GM12878 (cell line): ENCODE results near the gene KRTAP4-16. TPM values are rescaled to one million over a fixed set of nuclear protein-coding genes. Genes with fewer than 3 reads are reported as not detected.

Source experiments
- ATAC-seq: fragments of 200-7000 bp; cut with Tn5 transposase; 3 replicates; pipeline ENCODE4 v1.9.1; 2020; ENCODE audit warnings: mild to moderate bottlenecking, moderate library complexity
- Bru-seq: library from RNA; stranded (reverse); fragments of 400-500 nt; gene quantifications from one replicate; lab custom pipeline; 2021; lab: Mats Ljungman, UMichigan
- BruChase-seq, 2 experiments: library from RNA; stranded (reverse); fragments of 400-500 nt; gene quantifications; one replicate each; lab custom pipeline; 2021; lab: Mats Ljungman, UMichigan
- BruUV-seq: library from RNA; stranded (reverse); fragments of 400-500 nt; replicated peaks from 2 replicates; lab custom pipeline; 2021; lab: Mats Ljungman, UMichigan
- CTCF ChIA-PET: fragments of 300-600 bp; sonication (Branson Sonifier 250); formaldehyde crosslinking; extraction: SDS; loops from one replicate; lab custom pipeline; 2021; ENCODE audit warnings: inconsistent platforms; lab: Yijun Ruan, JAX
- POLR2A ChIA-PET: fragments of 350-600 bp; formaldehyde crosslinking; extraction: SDS; loops from one replicate; lab custom pipeline; 2021; ENCODE audit warnings: inconsistent platforms; lab: Charles Lee
- RAD21 ChIA-PET: fragments of 300-600 bp; sonication (Branson Sonifier 250); formaldehyde crosslinking; loops from one replicate; lab custom pipeline; 2023; ENCODE audit warnings: antibody characterized with exemption; ENCODE audit not compliant: unreplicated experiment; lab: Charles Lee
- SMC1A ChIA-PET: fragments of 300-600 bp; sonication (Branson Sonifier 250); formaldehyde crosslinking; loops from one replicate; lab custom pipeline; 2023; ENCODE audit not compliant: unreplicated experiment, uncharacterized antibody; lab: Charles Lee
- DNase-seq: peaks from one replicate; pipeline ENCODE4 v3.0.0-alpha.2; 2011; ENCODE audit warnings: low read depth, low spot score
- FAIRE-seq: peaks from 3 replicates; lab custom pipeline; 2011; peaks lifted over from hg19 to GRCh38; lab: Jason Lieb, UNC
- H2AFZ ChIP-seq: 2 replicates; pipeline ENCODE4 v1.6.0; 2011; ENCODE audit warnings: low read depth, low read length, control low read depth; ENCODE audit not compliant: control insufficient read depth
- H3K27ac ChIP-seq: 2 replicates; pipeline ENCODE4 v1.5.1; 2011; ENCODE audit warnings: control low read depth; ENCODE audit not compliant: control insufficient read depth, insufficient read depth
- H3K27me3 ChIP-seq, 2 experiments: replicated peaks in 1 of 2; 2 replicates each; pipeline versions ENCODE4 v1.6.0 to v1.6.1; 2011; ENCODE audit warnings: low read length in 1 of 2; ENCODE audit not compliant: control insufficient read depth in 2 of 2, insufficient read depth in 2 of 2
- H3K36me3 ChIP-seq, 2 experiments: 2 replicates each; pipeline ENCODE4 v1.5.1; 2011; ENCODE audit warnings: low read length in 1 of 2; ENCODE audit not compliant: control insufficient read depth in 2 of 2, insufficient read depth in 2 of 2
- H3K4me1 ChIP-seq: 2 replicates; pipeline ENCODE4 v1.6.1; 2011; ENCODE audit warnings: mild to moderate bottlenecking, low read length, moderate library complexity, mixed read lengths; ENCODE audit not compliant: control insufficient read depth, insufficient read depth
- H3K4me2 ChIP-seq: 2 replicates; pipeline ENCODE4 v1.6.0; 2011; ENCODE audit warnings: control low read depth; ENCODE audit not compliant: control insufficient read depth, insufficient read depth
- H3K4me3 ChIP-seq: fragments of 200-600 bp; sonication (generic); 2 replicates; pipeline ENCODE4 v1.5.1; 2016
- H3K79me2 ChIP-seq: 2 replicates; pipeline ENCODE4 v1.6.0; 2011; ENCODE audit warnings: low read length; ENCODE audit not compliant: control insufficient read depth, insufficient read depth
- H3K9ac ChIP-seq: 2 replicates; pipeline ENCODE4 v1.8.0; 2011; ENCODE audit warnings: low read length, control low read depth, mixed read lengths; ENCODE audit not compliant: control insufficient read depth, insufficient read depth
- H3K9me3 ChIP-seq: replicated peaks from 3 replicates; pipeline ENCODE4 v1.5.1; 2011; ENCODE audit warnings: mild to moderate bottlenecking, low read length; ENCODE audit not compliant: control insufficient read depth, insufficient read depth
- H4K20me1 ChIP-seq: 2 replicates; pipeline ENCODE4 v1.6.0; 2011; ENCODE audit not compliant: control insufficient read depth, insufficient read depth
- KAT2A ChIP-seq: conservative IDR thresholded peaks from 2 replicates; pipeline ENCODE4 v1.6.1; 2011; ENCODE audit warnings: low read depth, low read length; ENCODE audit not compliant: control insufficient read depth
- LARP7 ChIP-seq: fragments of 450-650 bp; IDR thresholded peaks from 2 replicates; pipeline ENCODE4 v1.6.1; 2017; ENCODE audit warnings: mild to moderate bottlenecking
- MEF2B ChIP-seq: fragments of 450-650 bp; IDR thresholded peaks from 2 replicates; pipeline ENCODE4 v1.6.1; 2018; ENCODE audit warnings: mild to moderate bottlenecking, moderate library complexity; ENCODE audit not compliant: partially characterized antibody, poor library complexity, severe bottlenecking
- MTA3 ChIP-seq: IDR thresholded peaks from 2 replicates; pipeline ENCODE4 v1.6.1; 2012; ENCODE audit warnings: low read length, inconsistent platforms, borderline replicate concordance
- NKRF ChIP-seq: fragments of 450-650 bp; conservative IDR thresholded peaks from 2 replicates; pipeline ENCODE4 v1.6.1; 2017; ENCODE audit warnings: mild to moderate bottlenecking, moderate library complexity
- NR2F1 ChIP-seq: fragments of 450-650 bp; conservative IDR thresholded peaks from 2 replicates; pipeline ENCODE4 v1.6.1; 2017; ENCODE audit warnings: mild to moderate bottlenecking
- RAD51 ChIP-seq: fragments of 450-650 bp; IDR thresholded peaks from 2 replicates; pipeline ENCODE4 v1.6.1; 2016; ENCODE audit warnings: moderate library complexity, mild to moderate bottlenecking, inconsistent platforms
- SUZ12 ChIP-seq: fragments of 200-600 bp; sonication (generic); IDR thresholded peaks from one replicate; pipeline ENCODE4 v1.6.1; 2018; ENCODE audit warnings: antibody characterized with exemption, mild to moderate bottlenecking; ENCODE audit not compliant: unreplicated experiment
- ZNF207 ChIP-seq: fragments of 450-650 bp; IDR thresholded peaks from 2 replicates; pipeline ENCODE4 v1.6.1; 2014; ENCODE audit warnings: antibody characterized with exemption, mild to moderate bottlenecking, borderline replicate concordance
- ZNF217 ChIP-seq: fragments of 450-650 bp; IDR thresholded peaks from 2 replicates; pipeline ENCODE4 v1.6.1; 2017; ENCODE audit warnings: antibody characterized with exemption, mild to moderate bottlenecking
- WGBS: methylation state at CpG from one replicate; pipeline ENCODE4 v1.1.6; 2016; ENCODE audit warnings: low lambda C conversion rate; ENCODE audit not compliant: insufficient replicate concordance, insufficient coverage; ENCODE audit errors: missing lambda C conversion rate; 5-methylcytosine and 5-hydroxymethylcytosine counted together
- in situ Hi-C: fragments of 300-500 bp; cut with MboI; formaldehyde crosslinking; loops from 9 replicates; pipeline ENCODE4 v1.14.3; 2018; ENCODE audit warnings: mixed read lengths
- intact Hi-C: fragments of 100-400 bp; cut with micrococcal nuclease; formaldehyde crosslinking; loops from one replicate; pipeline ENCODE4 v1.14.2; 2022; ENCODE audit not compliant: unreplicated experiment
- long read RNA-seq, 2 experiments: library from polyadenylated mRNA; unstranded; transcript quantifications; one replicate each; pipeline ENCODE4 v2.0.0, GENCODE V29; 2019 to 2020
- polyA minus RNA-seq, 3 experiments: library from RNA; depleted of rRNA, polyadenylated mRNA; stranded (reverse); fragments of >200 nt; gene quantifications; 2 replicates each; pipeline ENCODE4 v1.2.3, GENCODE V29; 2011
- polyA plus RNA-seq, 11 experiments: library from polyadenylated mRNA; depleted of rRNA in 4 of 11; unstranded in 6 of 11; stranded (reverse) in 5 of 11; fragments of >200 nt; fragmentation: Nextera tagmentation in 4 of 11; fragmentation: Illumina TruSeq in 1 of 11; extraction: Ambion mirVana in 4 of 11; extraction: Trizol in 1 of 11; gene quantifications; 1 replicate in 1 of 11; 2 replicates in 10 of 11; pipeline versions ENCODE4 v1.2.1 to v1.2.3, GENCODE V29; 2011 to 2016; ENCODE audit warnings: inconsistent platforms in 2 of 11, missing spikeins in 2 of 11, low read depth in 1 of 11
- total RNA-seq, 4 experiments: library from RNA; depleted of rRNA in 3 of 4; stranded (reverse); fragments of >200 nt in 3 of 4; fragmentation: Illumina TruSeq in 1 of 4; extraction: Trizol in 1 of 4; gene quantifications; 2 replicates each; pipeline versions ENCODE4 v1.2.1 to v1.2.3, GENCODE V29; 2013 to 2021
- TF ChIP-seq, protein P1 (sequence below): fragments of 450-650 bp; IDR thresholded peaks from 2 replicates; pipeline ENCODE4 v1.6.1; 2017; ENCODE audit warnings: mild to moderate bottlenecking
- TF ChIP-seq, protein P2 (sequence below): fragments of 450-650 bp; IDR thresholded peaks from 2 replicates; pipeline ENCODE4 v1.6.1; 2017; ENCODE audit warnings: mild to moderate bottlenecking, moderate library complexity

The KRTAP4-16 gene
- total RNA-seq (2013; cell fraction: nucleolus; rRNA removed), result not detected in 2 replicates
- total RNA-seq (2014; rRNA removed) (not detected in 2 replicates), total RNA-seq (2014; rRNA removed; fragmentation: Illumina TruSeq; extraction: Trizol) (not detected in 2 replicates), total RNA-seq (2021) (not detected in 2 replicates), polyA plus RNA-seq (2011; rRNA removed) (not detected in 2 replicates), polyA plus RNA-seq (2014; fragmentation: Illumina TruSeq; extraction: Trizol) (not detected in 2 replicates), polyA plus RNA-seq (2014; fragmentation: Nextera tagmentation; extraction: Ambion mirVana) (not detected), polyA plus RNA-seq (2014; rRNA removed) (not detected in 2 replicates), polyA plus RNA-seq (2016; fragmentation: Nextera tagmentation; extraction: Ambion mirVana) (not detected), polyA minus RNA-seq (2011; rRNA and poly(A)+ RNA removed) (not detected in 2 replicates), Bru-seq, nascent RNA (not detected), BruChase-seq, experiment 1, labeled RNA remaining after a 6-hour chase (not detected), BruChase-seq, experiment 2, labeled RNA remaining after a 2-hour chase (not detected)
- polyA plus RNA-seq (2011; ENCODE audit: low read depth), result not detected
- polyA plus RNA-seq (2011; cell fraction: cytosol; rRNA removed), result not detected in 2 replicates
- polyA plus RNA-seq (2011; cell fraction: nucleus; rRNA removed), result not detected in 2 replicates
- polyA plus RNA-seq (2012), result not detected in 2 replicates
- not detected in 2 replicates for polyA minus RNA-seq (2011; cell fraction: cytosol; rRNA and poly(A)+ RNA removed)
- not detected in 2 replicates for polyA minus RNA-seq (2011; cell fraction: nucleus; rRNA and poly(A)+ RNA removed)
- long read RNA-seq, experiment 1, result 0 reads
- long read RNA-seq, experiment 2, result 0 reads

DNA sequence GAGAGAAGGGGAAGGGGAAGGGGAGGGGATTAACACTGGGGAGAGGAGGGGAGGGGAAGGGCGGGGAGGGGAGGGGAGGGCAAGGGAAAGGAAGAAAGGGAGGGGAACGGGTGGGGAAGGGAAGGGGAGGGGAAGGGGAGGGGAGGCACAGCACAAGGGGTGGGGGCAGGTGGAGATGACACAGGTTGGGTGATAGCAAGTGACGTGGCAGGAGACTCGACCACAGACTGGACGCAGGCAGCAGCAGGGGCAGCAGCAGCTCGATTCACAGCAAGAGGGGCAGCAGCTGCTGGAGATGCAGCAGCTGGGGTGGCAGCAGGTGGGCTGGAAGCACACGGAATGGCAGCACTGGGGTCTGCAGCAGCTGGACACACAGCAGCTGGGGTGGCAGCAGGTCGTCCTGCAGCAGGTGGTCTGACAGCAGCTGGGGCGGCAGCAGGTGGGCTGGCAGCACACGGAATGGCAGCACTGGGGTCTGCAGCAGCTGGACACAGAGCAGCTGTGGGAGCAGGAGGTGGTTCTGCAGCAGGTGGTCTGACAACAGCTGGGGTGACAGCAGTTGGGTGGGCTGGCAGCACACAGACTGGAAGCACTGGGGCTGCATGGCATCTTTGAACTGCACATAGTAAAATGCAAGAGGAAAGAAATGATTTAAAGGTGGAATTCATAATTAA is at the start of gene KRTAP4-16:
Gene KRTAP4-16, minus strand, starts transcription at position 624 of the 674 bp plus-strand sequence. Its CDS starts 0 bp downstream, at position 624.
- WGBS, result 20% methylated on average over 8 of the region's 10 CpGs
- H3K4me3 ChIP-seq, result no peak within 1 kb of the TSS
- no peaks in the 10 kb centered on the region for H4K20me1 ChIP-seq
- H2AFZ ChIP-seq, result no peak within 1 kb of the TSS
- SMC1A ChIA-PET, result no interaction called here
- H3K9me3 ChIP-seq, result no peaks in the 10 kb centered on the region
- H3K27me3 ChIP-seq, result no peaks in the 10 kb centered on the region; a peak in 2 of 4 replicates
- no peaks in the 10 kb centered on the region for H3K36me3 ChIP-seq
- intact Hi-C loops (no loop called here), in situ Hi-C loops (no loop called here)
- POLR2A ChIA-PET, result no interaction called here
- ATAC-seq (no peak), DNase-seq (no peak), FAIRE-seq (no peak)
- H3K27ac ChIP-seq, result no peak within 1 kb of the TSS
- BruUV-seq, result no TSS peak
- RAD21 ChIA-PET, result no interaction called here
- H3K4me2 ChIP-seq, result no peak within 1 kb of the TSS
- CTCF ChIA-PET, result no interaction called here
- no peaks in the 10 kb centered on the region for H3K79me2 ChIP-seq
- no peaks in the 10 kb centered on the region for H3K4me1 ChIP-seq
- H3K9ac ChIP-seq, result no peak within 1 kb of the TSS
- TF ChIP-seq RAD51 (no peak), LARP7 (no peak), ZNF217 (no peak), KAT2A (no peak), NR2F1 (no peak), ZNF207 (no peak), NKRF (no peak), SUZ12 (no peak), MEF2B (no peak), MTA3 (no peak)
- TF ChIP-seq, protein P1, sequence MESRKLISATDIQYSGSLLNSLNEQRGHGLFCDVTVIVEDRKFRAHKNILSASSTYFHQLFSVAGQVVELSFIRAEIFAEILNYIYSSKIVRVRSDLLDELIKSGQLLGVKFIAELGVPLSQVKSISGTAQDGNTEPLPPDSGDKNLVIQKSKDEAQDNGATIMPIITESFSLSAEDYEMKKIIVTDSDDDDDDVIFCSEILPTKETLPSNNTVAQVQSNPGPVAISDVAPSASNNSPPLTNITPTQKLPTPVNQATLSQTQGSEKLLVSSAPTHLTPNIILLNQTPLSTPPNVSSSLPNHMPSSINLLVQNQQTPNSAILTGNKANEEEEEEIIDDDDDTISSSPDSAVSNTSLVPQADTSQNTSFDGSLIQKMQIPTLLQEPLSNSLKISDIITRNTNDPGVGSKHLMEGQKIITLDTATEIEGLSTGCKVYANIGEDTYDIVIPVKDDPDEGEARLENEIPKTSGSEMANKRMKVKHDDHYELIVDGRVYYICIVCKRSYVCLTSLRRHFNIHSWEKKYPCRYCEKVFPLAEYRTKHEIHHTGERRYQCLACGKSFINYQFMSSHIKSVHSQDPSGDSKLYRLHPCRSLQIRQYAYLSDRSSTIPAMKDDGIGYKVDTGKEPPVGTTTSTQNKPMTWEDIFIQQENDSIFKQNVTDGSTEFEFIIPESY, result no peak
- TF ChIP-seq, protein P2, sequence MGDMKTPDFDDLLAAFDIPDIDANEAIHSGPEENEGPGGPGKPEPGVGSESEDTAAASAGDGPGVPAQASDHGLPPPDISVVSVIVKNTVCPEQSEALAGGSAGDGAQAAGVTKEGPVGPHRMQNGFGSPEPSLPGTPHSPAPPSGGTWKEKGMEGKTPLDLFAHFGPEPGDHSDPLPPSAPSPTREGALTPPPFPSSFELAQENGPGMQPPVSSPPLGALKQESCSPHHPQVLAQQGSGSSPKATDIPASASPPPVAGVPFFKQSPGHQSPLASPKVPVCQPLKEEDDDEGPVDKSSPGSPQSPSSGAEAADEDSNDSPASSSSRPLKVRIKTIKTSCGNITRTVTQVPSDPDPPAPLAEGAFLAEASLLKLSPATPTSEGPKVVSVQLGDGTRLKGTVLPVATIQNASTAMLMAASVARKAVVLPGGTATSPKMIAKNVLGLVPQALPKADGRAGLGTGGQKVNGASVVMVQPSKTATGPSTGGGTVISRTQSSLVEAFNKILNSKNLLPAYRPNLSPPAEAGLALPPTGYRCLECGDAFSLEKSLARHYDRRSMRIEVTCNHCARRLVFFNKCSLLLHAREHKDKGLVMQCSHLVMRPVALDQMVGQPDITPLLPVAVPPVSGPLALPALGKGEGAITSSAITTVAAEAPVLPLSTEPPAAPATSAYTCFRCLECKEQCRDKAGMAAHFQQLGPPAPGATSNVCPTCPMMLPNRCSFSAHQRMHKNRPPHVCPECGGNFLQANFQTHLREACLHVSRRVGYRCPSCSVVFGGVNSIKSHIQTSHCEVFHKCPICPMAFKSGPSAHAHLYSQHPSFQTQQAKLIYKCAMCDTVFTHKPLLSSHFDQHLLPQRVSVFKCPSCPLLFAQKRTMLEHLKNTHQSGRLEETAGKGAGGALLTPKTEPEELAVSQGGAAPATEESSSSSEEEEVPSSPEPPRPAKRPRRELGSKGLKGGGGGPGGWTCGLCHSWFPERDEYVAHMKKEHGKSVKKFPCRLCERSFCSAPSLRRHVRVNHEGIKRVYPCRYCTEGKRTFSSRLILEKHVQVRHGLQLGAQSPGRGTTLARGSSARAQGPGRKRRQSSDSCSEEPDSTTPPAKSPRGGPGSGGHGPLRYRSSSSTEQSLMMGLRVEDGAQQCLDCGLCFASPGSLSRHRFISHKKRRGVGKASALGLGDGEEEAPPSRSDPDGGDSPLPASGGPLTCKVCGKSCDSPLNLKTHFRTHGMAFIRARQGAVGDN, result no peak
